Measurements from ENCODE around the gene BAHD1. TPM values are rescaled to one million over a fixed set of nuclear protein-coding genes. Genes with fewer than 3 reads are reported as not detected.

Gene BAHD1
- polyA plus RNA-seq, 1 of the 3 experiments (the other 2 are of a cell fraction), result 5.5 TPM

GRCh38 chr15:40435710-40436089 lies 5.1 kb upstream of the BAHD1 start:
- H3K79me2 ChIP-seq (ENCODE audit: insufficient read depth), result no peaks in the 10 kb centered on the region
- H3K4me1 ChIP-seq (ENCODE audit: control insufficient read depth in 1 of 2, insufficient read depth in 2 of 2, low read depth in 1 of 2, low read length in 1 of 2), result peaks cover 6 to 28% of the 10 kb centered on the region in 2 experiments; a peak in 2 of 4 replicates
- H3K27me3 ChIP-seq (ENCODE audit: insufficient read depth), result no peaks in the 10 kb centered on the region; the same call in none of the 2 replicates
- no peak overlapping the region; a peak in 1 of 4 replicates for H3K27ac ChIP-seq (ENCODE audit: low read depth in 2 of 2, low read length in 1 of 2)
- H3K9me2 ChIP-seq, result no peaks in the 10 kb centered on the region
- H3K4me3 ChIP-seq (ENCODE audit: low read depth in 2 of 2, low read length in 1 of 2), result peak overlapping the region; percentile 48 to 54; a peak in 3 of 4 replicates
- no peak for DNase-seq
- no peaks in the 10 kb centered on the region for H3K9me3 ChIP-seq
- TF ChIP-seq FOXJ3 (CRISPR knock-in tag; IDR thresholded peaks at IDR 0.05) (0 out of 2 replicates have a peak, but pooled peaks have one; percentile 2), REST (IDR thresholded peaks at IDR 0.05; ENCODE audit: low read depth, low read length) (no peak)
- ChIA-PET POLR2A (interaction anchor here (0.5 kb wide), 1 partner anchor 257 kb away, joined by 5 read pairs; no protein-coding TSS in a partner anchor), CTCF (interaction anchor here (0.8 to 2.3 kb wide), 6 partner anchors 14 to 157 kb away, joined by 3 to 10 read pairs (median 4); no protein-coding TSS in a partner anchor)
- no peaks in the 10 kb centered on the region for H4K20me1 ChIP-seq (ENCODE audit: insufficient read depth)
- H3K4me2 ChIP-seq, result peak overlapping the region; percentile 84
- no peaks in the 10 kb centered on the region for H3F3A ChIP-seq (replicated peaks; ENCODE audit: insufficient read depth)
- WGBS (ENCODE audit: low lambda C conversion rate), result 55% methylated on average over 15 of the region's 15 CpGs
- peak overlapping the region; percentile 63; the same call in 1 of the 2 replicates for H2AFZ ChIP-seq (ENCODE audit: low read depth)
- H3K9ac ChIP-seq, result 0 out of 2 replicates have a peak overlapping the region, but pooled peaks have one; percentile 21
- H3K36me3 ChIP-seq (replicated peaks in 1 of 2; ENCODE audit: control insufficient read depth in 1 of 2, insufficient read depth in 2 of 2, low read length in 1 of 2), result no peaks in the 10 kb centered on the region

DNA sequence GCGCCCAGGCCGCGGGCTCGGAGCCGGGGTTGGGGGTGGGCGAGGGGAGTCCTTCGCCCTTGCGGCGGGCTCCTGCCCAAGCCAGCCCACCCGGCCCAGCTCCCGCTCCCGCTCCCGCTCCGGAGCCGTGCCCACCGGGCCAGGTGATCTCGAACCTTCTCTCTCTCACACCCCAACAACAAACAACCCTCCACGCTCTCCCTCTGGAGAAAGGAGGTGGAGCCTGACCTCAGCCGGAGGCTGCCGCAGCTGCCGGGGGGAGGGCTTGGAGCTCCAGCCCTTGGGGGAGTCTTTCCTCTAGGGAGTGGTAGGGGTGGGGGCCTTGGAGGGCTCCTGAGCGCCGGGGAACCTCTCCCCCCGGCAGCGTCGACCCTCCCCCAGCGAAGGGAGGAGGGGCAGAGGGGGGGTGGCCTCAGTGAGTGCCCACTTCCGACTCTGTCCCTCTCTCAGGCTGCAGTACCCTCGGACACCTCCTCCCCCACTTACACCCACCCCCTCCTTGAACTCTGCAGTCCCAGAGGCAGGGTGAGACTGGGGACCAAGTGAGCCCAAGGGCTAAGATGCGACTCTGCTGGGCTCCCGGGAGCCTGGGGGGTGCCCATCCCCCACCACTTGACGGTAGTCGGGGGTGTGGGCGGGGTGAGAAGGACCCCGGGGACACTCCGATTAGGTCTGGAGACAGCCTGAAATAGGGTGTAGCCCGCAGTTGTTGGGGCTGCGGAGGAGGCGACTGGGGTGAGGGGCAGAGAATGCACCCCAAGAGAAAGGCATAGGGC lies 4.4 kb upstream of the BAHD1 start:
- H3K9me3 ChIP-seq, result no peaks in the 10 kb centered on the region
- H3K4me2 ChIP-seq, result peak overlapping the region; percentile 84
- peak overlapping the region in 1 of 2 experiments; percentile 28; a peak in 1 of 4 replicates for H3K27ac ChIP-seq (ENCODE audit: low read depth in 2 of 2, low read length in 1 of 2)
- H3K36me3 ChIP-seq (replicated peaks in 1 of 2; ENCODE audit: control insufficient read depth in 1 of 2, insufficient read depth in 2 of 2, low read length in 1 of 2), result no peaks in the 10 kb centered on the region
- ChIA-PET CTCF (interaction anchor here (0.8 to 2.3 kb wide), 6 partner anchors 13 to 158 kb away, joined by 3 to 10 read pairs (median 7); no protein-coding TSS in a partner anchor), POLR2A (interaction anchor here (0.5 kb wide), 1 partner anchor 257 kb away, joined by 5 read pairs; no protein-coding TSS in a partner anchor)
- WGBS (ENCODE audit: low lambda C conversion rate), result 19% methylated on average over 12 of the region's 39 CpGs
- H2AFZ ChIP-seq (ENCODE audit: low read depth), result peak overlapping the region; percentile 63; the same call in 1 of the 2 replicates
- peaks cover 6 to 28% of the 10 kb centered on the region in 2 experiments; a peak in 2 of 4 replicates for H3K4me1 ChIP-seq (ENCODE audit: control insufficient read depth in 1 of 2, insufficient read depth in 2 of 2, low read depth in 1 of 2, low read length in 1 of 2)
- H4K20me1 ChIP-seq (ENCODE audit: insufficient read depth), result no peaks in the 10 kb centered on the region
- no peaks in the 10 kb centered on the region; the same call in none of the 2 replicates for H3K27me3 ChIP-seq (ENCODE audit: insufficient read depth)
- no peaks in the 10 kb centered on the region for H3K9me2 ChIP-seq
- H3F3A ChIP-seq (replicated peaks; ENCODE audit: insufficient read depth), result no peaks in the 10 kb centered on the region
- peak overlapping the region; percentile 21; the same call in 1 of the 2 replicates for H3K9ac ChIP-seq
- TF ChIP-seq, protein P1, sequence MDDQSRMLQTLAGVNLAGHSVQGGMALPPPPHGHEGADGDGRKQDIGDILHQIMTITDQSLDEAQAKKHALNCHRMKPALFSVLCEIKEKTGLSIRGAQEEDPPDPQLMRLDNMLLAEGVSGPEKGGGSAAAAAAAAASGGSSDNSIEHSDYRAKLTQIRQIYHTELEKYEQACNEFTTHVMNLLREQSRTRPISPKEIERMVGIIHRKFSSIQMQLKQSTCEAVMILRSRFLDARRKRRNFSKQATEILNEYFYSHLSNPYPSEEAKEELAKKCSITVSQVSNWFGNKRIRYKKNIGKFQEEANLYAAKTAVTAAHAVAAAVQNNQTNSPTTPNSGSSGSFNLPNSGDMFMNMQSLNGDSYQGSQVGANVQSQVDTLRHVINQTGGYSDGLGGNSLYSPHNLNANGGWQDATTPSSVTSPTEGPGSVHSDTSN (IDR thresholded peaks at IDR 0.05), result no peak
- no peak for TF ChIP-seq TEAD4 (IDR thresholded peaks at IDR 0.05; ENCODE audit: borderline replicate concordance, insufficient read depth)
- TF ChIP-seq ELF1 (IDR thresholded peaks at IDR 0.05), result no peak
- TF ChIP-seq, protein P2, sequence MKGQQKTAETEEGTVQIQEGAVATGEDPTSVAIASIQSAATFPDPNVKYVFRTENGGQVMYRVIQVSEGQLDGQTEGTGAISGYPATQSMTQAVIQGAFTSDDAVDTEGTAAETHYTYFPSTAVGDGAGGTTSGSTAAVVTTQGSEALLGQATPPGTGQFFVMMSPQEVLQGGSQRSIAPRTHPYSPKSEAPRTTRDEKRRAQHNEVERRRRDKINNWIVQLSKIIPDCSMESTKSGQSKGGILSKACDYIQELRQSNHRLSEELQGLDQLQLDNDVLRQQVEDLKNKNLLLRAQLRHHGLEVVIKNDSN (IDR thresholded peaks at IDR 0.05; ENCODE audit: borderline replicate concordance, low read depth), result no peak
- no peak for TF ChIP-seq RFX5 (IDR thresholded peaks at IDR 0.05; ENCODE audit: low read length)
- TF ChIP-seq NFIC (IDR thresholded peaks at IDR 0.05; ENCODE audit: borderline replicate concordance), result no peak
- no peak for TF ChIP-seq RAD21 (IDR thresholded peaks at IDR 0.05; ENCODE audit: low read length)
- TF ChIP-seq CTCF (IDR thresholded peaks at IDR 0.05), result no peak
- no peak for TF ChIP-seq NRF1 (IDR thresholded peaks at IDR 0.05; ENCODE audit: low read depth, low read length)
- peak overlapping the region; percentile 48 to 54 for H3K4me3 ChIP-seq (ENCODE audit: low read depth in 2 of 2, low read length in 1 of 2)
- peak; percentile 82 for DNase-seq
- H3K79me2 ChIP-seq (ENCODE audit: insufficient read depth), result no peaks in the 10 kb centered on the region
